Measurements from ENCODE around the gene B3GNT3.

The B3GNT3 gene

GRCh38 chr19:17847538-17848366, 52.8 kb downstream of the B3GNT3 start, which contains the start of gene JAK3:
TSS of gene JAK3 (minus strand) at chr19:17847982. CDS start at chr19:17844417, 3,565 bp downstream.
- peak; percentile 21 to 84 (median 67) for DNase-seq
- intact Hi-C loops (cut with DNase I): no loop called here

- DNase-seq: no peak
Measured at GRCh38 chr19:17848595-17849292, 53.8 kb downstream of the B3GNT3 start.

GRCh38 chr19:17854061-17854460, 59.1 kb downstream of the B3GNT3 start:
- intact Hi-C loops (cut with DNase I): loop anchor here (10.0 kb wide), 1 partner anchor 149 kb away; no protein-coding TSS in a partner anchor
- DNase-seq: no peak

More at GRCh38 chr19:17848595-17849292, 53.8 kb downstream of the B3GNT3 start:
- intact Hi-C loops (cut with DNase I): no loop called here

- intact Hi-C loops (cut with DNase I): loop anchor here (10.0 kb wide), 1 partner anchor 151 kb away; no protein-coding TSS in a partner anchor
- DNase-seq: peak; percentile 70 to 96 (median 89)
Measured at GRCh38 chr19:17855280-17856152, 60.6 kb downstream of the B3GNT3 start.

GRCh38 chr19:17859533-17860330, 64.8 kb downstream of the B3GNT3 start, which contains the start of gene RPL18A:
TSS of gene RPL18A (plus strand) at chr19:17859910. CDS start at chr19:17859957, 47 bp downstream.
- DNase-seq: peak; percentile 99 to 100 (median 100)
- intact Hi-C loops (cut with DNase I): loop anchor here (1.0 to 10.0 kb wide), 3 partner anchors 73 to 155 kb away; no protein-coding TSS in a partner anchor

GRCh38 chr19:17860331-17860992, 65.5 kb downstream of the B3GNT3 start:
- intact Hi-C loops (cut with DNase I): loop anchor here (5.0 kb wide), 1 partner anchor 137 kb away; no protein-coding TSS in a partner anchor
- DNase-seq: no peak

GRCh38 chr19:17860993-17861360, 66.0 kb downstream of the B3GNT3 start:
- intact Hi-C loops (cut with DNase I): loop anchor here (5.0 kb wide), 1 partner anchor 136 kb away; no protein-coding TSS in a partner anchor

GRCh38 chr19:17861542-17862402, 66.8 kb downstream of the B3GNT3 start:
- intact Hi-C loops (cut with DNase I): loop anchor here (5.0 kb wide), 1 partner anchor 136 kb away; no protein-coding TSS in a partner anchor
- no peak for DNase-seq

More at GRCh38 chr19:17860993-17861360, 66.0 kb downstream of the B3GNT3 start:
- no peak for DNase-seq

GRCh38 chr19:17862711-17863519, 68.0 kb downstream of the B3GNT3 start:
- intact Hi-C loops (cut with DNase I): loop anchor here (5.0 kb wide), 1 partner anchor 134 kb away; no protein-coding TSS in a partner anchor
- DNase-seq: no peak

All from head of caudate nucleus (tissue), 42 donors.